Dedifferentiated amniotic fluid mesenchymal stem cell (primary cell): ENCODE data around the gene ERCC2.
A peak's percentile ranks its signal among the peaks of the same experiment; 100 is the strongest.

Experiments used
- DNase-seq: peaks from one replicate; pipeline ENCODE4 v3.0.0-alpha.2; 2016; ENCODE audit errors: extremely low spot score

The ERCC2 gene

GRCh38 chr19:45401815-45402214 is 31.4 kb upstream of the ERCC2 start:
- DNase-seq = no peak

DNA sequence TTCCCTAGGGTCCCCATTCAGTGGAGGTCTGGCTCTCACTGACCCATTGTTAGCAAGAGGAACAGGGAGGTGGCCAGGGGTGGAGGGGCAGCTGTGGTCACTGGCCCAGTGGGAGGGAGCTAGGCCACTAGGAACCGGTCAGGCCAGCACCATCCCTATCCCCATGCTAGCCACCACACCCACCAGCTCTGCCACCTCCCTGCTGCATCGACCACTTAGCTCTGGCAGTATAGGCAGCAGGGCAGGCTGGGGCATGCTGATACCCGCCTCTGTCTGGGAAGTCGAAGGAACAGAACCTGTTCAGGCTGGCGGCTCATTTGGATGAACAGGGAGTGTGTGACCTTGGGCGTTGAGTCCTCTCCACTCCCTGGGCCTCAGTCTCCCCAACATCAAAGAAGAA is 29.8 kb upstream of the ERCC2 start:
- DNase-seq = no peak

GRCh38 chr19:45395821-45396617 is 25.6 kb upstream of the ERCC2 start:
- DNase-seq = no peak

- no peak for DNase-seq
These were observed 21.7 kb upstream of the ERCC2 start for GRCh38 chr19:45391871-45392665.

DNA sequence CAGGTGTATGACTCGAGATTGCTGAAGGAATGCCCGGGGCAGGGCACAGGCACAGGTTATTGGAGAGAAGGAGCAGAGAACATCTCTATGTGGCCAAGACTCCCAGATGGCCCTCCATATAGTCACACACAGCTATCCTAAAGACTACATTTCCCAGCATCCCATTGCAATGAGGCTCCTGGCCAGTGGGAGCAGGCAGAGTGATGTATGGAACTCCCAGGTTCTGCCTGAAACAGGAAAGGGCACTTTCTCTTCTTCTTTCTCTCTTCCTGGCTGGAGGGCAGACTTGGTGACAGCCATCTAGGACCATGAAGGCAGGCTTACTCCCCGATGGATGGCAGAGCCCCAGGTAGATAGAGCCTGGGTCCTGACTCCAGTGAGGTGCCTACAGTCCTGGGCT is 21.0 kb upstream of the ERCC2 start:
- no peak for DNase-seq

GRCh38 chr19:45385392-45386221 is 15.2 kb upstream of the ERCC2 start:
- DNase-seq = no peak

DNA sequence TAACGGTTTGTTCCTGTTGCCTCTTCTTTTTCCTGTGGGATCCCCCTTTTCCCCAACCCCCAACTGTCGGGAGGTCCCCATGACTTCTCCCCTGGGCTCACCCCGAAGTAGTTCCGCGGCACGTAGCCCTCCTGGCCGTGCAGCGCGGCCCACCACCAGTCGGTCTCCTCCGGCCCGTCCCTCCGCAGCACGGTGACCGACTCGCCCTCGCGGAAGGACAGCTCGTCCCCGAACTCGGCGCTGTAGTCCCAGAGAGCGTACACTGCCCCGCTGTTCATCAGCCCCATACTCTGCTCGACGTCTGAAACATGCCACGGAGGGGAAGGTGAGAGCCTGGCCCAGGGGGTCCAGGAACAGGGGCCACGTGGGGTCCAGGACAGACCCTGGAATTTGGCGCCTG is 12.1 kb upstream of the ERCC2 start:
- DNase-seq = no peak

- DNase-seq = no peak
These were observed 9.7 kb upstream of the ERCC2 start for GRCh38 chr19:45380107-45380506.

DNA sequence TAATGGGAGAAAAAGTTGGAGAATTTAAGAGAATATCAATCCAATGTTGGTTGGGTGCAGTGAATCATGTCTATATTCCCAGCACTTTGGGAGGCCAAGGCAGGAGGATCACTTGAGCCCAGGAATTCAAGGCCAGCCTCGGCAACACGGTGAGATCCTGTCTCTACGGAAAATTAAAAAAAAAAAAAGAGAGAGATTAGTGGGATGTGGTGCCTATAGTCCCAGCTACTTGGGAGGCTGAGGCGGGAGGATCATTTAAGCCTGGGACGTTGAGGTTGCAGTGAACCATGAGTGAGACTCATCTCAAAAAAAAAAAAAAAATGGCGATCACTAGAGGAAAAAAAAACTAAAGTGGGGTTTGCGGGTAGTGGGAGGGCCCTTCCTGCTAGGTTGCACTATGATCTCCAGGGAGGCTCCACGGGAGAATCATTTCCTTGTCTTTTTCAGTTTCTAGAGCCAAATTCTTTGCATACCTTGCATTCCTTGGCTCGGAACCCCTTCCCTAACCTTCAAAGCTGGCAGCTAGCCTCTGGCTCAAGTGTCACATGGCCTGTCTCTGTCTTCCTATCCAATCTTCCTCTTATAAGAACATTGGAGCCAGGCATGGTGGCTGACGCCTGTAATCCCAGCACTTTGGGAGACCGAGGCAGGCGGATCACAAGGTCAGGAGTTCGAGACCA is 5.8 kb upstream of the ERCC2 start:
- DNase-seq = peak; percentile 59

GRCh38 chr19:45368737-45369340 is 1.5 kb downstream of the ERCC2 start:
- DNase-seq = no peak

- no peak for DNase-seq
These were observed 2.2 kb downstream of the ERCC2 start for GRCh38 chr19:45368127-45368526.

- no peak for DNase-seq
These were observed 5.7 kb downstream of the ERCC2 start for GRCh38 chr19:45364696-45365095.

DNA sequence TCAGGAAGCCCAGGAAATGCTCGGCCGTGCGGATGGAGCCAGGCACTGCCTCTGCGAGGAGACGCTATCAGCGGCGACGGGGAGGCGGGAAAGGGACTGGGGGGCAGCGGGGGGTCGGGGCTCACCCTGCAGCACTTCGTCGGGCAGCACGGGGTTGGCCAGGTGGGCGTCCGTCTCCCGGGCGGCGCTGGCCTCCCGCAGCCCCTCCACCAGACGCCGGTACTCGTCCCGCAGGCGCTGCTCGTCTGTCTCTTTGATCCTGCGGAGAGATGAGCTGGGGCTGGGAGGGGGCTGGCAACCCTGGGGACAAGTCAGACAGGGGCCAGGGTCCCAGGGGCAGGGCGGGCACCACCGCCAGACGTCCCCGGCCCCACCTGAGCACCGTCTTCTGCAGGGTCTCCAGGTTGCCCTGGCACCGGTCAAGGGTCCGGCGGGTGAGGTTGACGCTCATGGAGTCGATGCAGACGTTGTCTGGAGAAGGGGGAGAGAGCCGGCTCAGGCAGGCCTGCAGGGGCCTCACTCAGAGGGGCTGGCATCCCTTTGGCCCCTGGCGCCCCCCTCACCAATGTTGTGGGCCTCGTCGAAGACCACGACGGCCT is 6.4 kb downstream of the ERCC2 start:
- no peak for DNase-seq

DNA sequence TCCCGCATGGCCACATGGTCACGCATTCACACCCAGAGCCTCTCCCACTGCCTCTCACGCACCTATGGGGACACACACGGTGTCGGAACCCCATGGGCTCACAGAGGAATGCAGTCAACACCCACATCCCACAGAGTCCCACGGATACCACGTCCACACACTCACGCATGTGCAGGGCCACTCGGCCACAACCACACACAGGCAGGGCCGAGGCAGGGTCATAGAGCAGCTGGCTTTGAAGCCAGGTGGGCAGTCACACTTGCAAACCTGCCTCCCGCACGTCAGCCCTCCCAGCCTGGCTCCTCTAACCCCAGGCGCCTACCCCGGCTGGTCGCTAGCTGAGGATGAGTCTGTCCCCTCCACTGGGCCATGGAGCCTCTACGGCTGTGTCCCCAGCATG is 8.1 kb downstream of the ERCC2 start:
- no peak for DNase-seq

GRCh38 chr19:45361608-45362007 is 8.8 kb downstream of the ERCC2 start:
- DNase-seq = no peak

DNA sequence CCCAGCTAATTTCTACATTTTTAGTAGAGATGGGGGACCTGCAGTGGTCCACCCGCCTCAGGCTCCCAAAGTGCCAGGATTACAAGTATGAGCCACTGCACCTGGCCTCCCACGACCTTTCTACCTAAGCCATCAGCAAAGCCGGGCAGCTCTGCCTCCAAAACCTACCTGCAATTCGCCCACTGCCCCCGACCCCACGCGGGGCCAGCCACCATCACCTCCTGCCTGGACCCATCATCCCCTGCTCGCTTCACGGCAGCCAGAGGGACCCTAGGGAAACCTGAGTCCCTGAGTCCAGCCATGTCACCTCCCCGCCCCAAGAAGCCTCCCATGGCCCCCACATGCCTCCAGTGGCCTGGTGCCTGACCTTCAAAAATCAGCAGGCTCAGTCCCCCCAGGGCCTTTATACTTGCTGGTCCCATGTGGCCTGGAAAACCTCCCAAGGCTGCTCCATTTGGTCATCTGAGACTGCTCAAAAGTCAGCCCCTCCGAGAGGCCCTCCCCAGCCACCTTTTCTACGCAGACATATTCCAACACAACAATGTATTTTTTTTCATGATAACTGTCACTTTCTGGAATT is 12.1 kb downstream of the ERCC2 start:
- DNase-seq = no peak

DNA sequence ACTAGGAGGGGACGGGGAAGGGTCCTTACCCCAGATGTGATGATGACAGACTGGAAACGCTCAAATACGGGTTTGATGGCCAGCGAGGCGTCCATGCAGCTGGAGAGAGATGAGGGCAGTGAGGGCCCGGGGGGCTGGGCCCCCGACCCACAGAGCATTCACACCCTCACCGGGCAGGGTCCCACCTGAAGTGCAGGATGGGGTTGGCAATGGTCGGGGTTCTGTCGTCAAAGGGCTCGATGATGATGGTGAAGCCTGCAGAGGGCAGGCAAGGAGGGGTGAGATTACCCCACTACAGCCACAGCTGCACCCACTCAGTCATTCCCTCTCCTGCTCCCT is 13.0 kb downstream of the ERCC2 start:
- DNase-seq = no peak

GRCh38 chr19:45356760-45357444 is 13.5 kb downstream of the ERCC2 start:
- DNase-seq = no peak

GRCh38 chr19:45355910-45356309 is 14.5 kb downstream of the ERCC2 start:
- no peak for DNase-seq

- no peak for DNase-seq
These were observed 15.0 kb downstream of the ERCC2 start for GRCh38 chr19:45355402-45355801.
